D721Med (cell line): Measurements from ENCODE around the gene CLRN2.
A peak's percentile ranks its signal among the peaks of the same experiment; 100 is the strongest.
"Not testable (repeated sequence)": the region's sequence is repeated elsewhere in the genome, so short reads cannot be mapped to it uniquely, and the experiment has no call there.

Experiments
- DNase-seq: peaks from one replicate; pipeline ENCODE4 v3.0.0; 2011; ENCODE audit warnings: low spot score; ENCODE audit not compliant: insufficient read length
- FAIRE-seq: peaks from 2 replicates; lab custom pipeline; 2011; peaks lifted over from hg19 to GRCh38; lab: Jason Lieb, UNC
- CTCF ChIP-seq: IDR thresholded peaks from 2 replicates; pipeline ENCODE4 v1.5.1; 2012; ENCODE audit warnings: mild to moderate bottlenecking, control low read depth; ENCODE audit not compliant: insufficient read depth; ENCODE audit errors: missing control alignments

Gene CLRN2

GRCh38 chr4:17562157-17562556, 47.2 kb downstream of the CLRN2 start:
- DNase-seq = no peak
- FAIRE-seq = no peak
- TF ChIP-seq CTCF = peak; percentile 31

- no peak for TF ChIP-seq CTCF
- no peak for FAIRE-seq
Measured at GRCh38 chr4:17565846-17566245, 50.9 kb downstream of the CLRN2 start.

GRCh38 chr4:17567271-17567670, 52.3 kb downstream of the CLRN2 start:
- no peak for DNase-seq
- TF ChIP-seq CTCF = no peak
- no peak for FAIRE-seq

More at GRCh38 chr4:17565846-17566245, 50.9 kb downstream of the CLRN2 start:
- DNase-seq = no peak

- TF ChIP-seq CTCF = no peak
- DNase-seq (no peak), FAIRE-seq (no peak)
Measured at GRCh38 chr4:17574206-17574605, 59.2 kb downstream of the CLRN2 start.

GRCh38 chr4:17575177-17575576, 60.2 kb downstream of the CLRN2 start:
- DNase-seq, FAIRE-seq: not testable (repeated sequence)
